ENCODE results near the gene RSPH10B2. TPM values are rescaled to one million over a fixed set of nuclear protein-coding genes. Genes with fewer than 3 reads are reported as not detected.
"Not testable (repeated sequence)": the region's sequence is repeated elsewhere in the genome, so short reads cannot be mapped to it uniquely, and the experiment has no call there.

Gene RSPH10B2
- total RNA-seq, 2 experiments from 2014 or later, result 0.63 TPM

- intact Hi-C loops (cut with micrococcal nuclease), result no loop called here
- H3K4me1 Mint-ChIP-seq (ENCODE audit: low read depth), result peaks cover 26% of the 10 kb centered on the region
- peaks cover 2% of the 10 kb centered on the region for H3K9me3 Mint-ChIP-seq
- POLR2A ChIA-PET, result interaction anchor here (1.2 kb wide), 1 partner anchor 94 kb away, joined by 3 read pairs; no protein-coding TSS in a partner anchor
- ATAC-seq, result peak; percentile 98
- DNase-seq, result peak; percentile 91
- H3K27ac Mint-ChIP-seq, result peak overlapping the region; percentile 91
- H3K27me3 Mint-ChIP-seq, result no peaks in the 10 kb centered on the region
- CTCF ChIA-PET, result no interaction called here
- H3K4me3 Mint-ChIP-seq, result peak overlapping the region; percentile 84
- peaks cover 36% of the 10 kb centered on the region for H3K36me3 Mint-ChIP-seq (ENCODE audit: low read depth)
- no peak for TF ChIP-seq CTCF (IDR thresholded peaks at IDR 0.05)
Measured at GRCh38 chr7:6729492-6730342, 24.2 kb upstream of the RSPH10B2 start.

- no peak for TF ChIP-seq CTCF (IDR thresholded peaks at IDR 0.05)
- POLR2A ChIA-PET, result no interaction called here
- Mint-ChIP-seq H3K4me1 (ENCODE audit: low read depth) (peaks cover 26% of the 10 kb centered on the region), H3K4me3 (peak overlapping the region; percentile 84), H3K36me3 (ENCODE audit: low read depth) (peaks cover 40% of the 10 kb centered on the region), H3K9me3 (peaks cover 2% of the 10 kb centered on the region), H3K27me3 (no peaks in the 10 kb centered on the region), H3K27ac (peak overlapping the region; percentile 83)
- intact Hi-C loops (cut with micrococcal nuclease), result no loop called here
- no peak for ATAC-seq
- CTCF ChIA-PET, result no interaction called here
- no peak for DNase-seq
Measured at GRCh38 chr7:6730343-6730633, 23.6 kb upstream of the RSPH10B2 start.

- H3K4me1 Mint-ChIP-seq (ENCODE audit: low read depth); intact Hi-C loops (cut with micrococcal nuclease); POLR2A ChIA-PET; H3K27ac Mint-ChIP-seq; H3K9me3 Mint-ChIP-seq; CTCF ChIA-PET; ATAC-seq; H3K27me3 Mint-ChIP-seq; H3K4me3 Mint-ChIP-seq; DNase-seq: not testable (repeated sequence)
- peaks cover 44% of the 10 kb centered on the region for H3K36me3 Mint-ChIP-seq (ENCODE audit: low read depth)
Measured at GRCh38 chr7:6738415-6738814, 15.5 kb upstream of the RSPH10B2 start.

- H3K4me3 Mint-ChIP-seq; CTCF ChIA-PET; H3K27me3 Mint-ChIP-seq; H3K4me1 Mint-ChIP-seq (ENCODE audit: low read depth); H3K9me3 Mint-ChIP-seq; intact Hi-C loops (cut with micrococcal nuclease); H3K27ac Mint-ChIP-seq; POLR2A ChIA-PET; ATAC-seq; DNase-seq: not testable (repeated sequence)
- peaks cover 20% of the 10 kb centered on the region for H3K36me3 Mint-ChIP-seq (ENCODE audit: low read depth)
Measured at GRCh38 chr7:6744410-6745100, 9.3 kb upstream of the RSPH10B2 start.

- intact Hi-C loops (cut with micrococcal nuclease); H3K4me3 Mint-ChIP-seq: not testable (repeated sequence)
Measured at GRCh38 chr7:6749335-6749734, 4.6 kb upstream of the RSPH10B2 start.

GRCh38 chr7:6750173-6750572 is 3.7 kb upstream of the RSPH10B2 start:
- POLR2A ChIA-PET; H3K9me3 Mint-ChIP-seq; H3K4me3 Mint-ChIP-seq; H3K27ac Mint-ChIP-seq; ATAC-seq; CTCF ChIA-PET; DNase-seq; H3K36me3 Mint-ChIP-seq (ENCODE audit: low read depth); intact Hi-C loops (cut with micrococcal nuclease); H3K4me1 Mint-ChIP-seq (ENCODE audit: low read depth); H3K27me3 Mint-ChIP-seq: not testable (repeated sequence)

More at GRCh38 chr7:6749335-6749734, 4.6 kb upstream of the RSPH10B2 start:
- H3K27ac Mint-ChIP-seq; H3K36me3 Mint-ChIP-seq (ENCODE audit: low read depth); H3K9me3 Mint-ChIP-seq; ATAC-seq; H3K27me3 Mint-ChIP-seq; POLR2A ChIA-PET; DNase-seq; H3K4me1 Mint-ChIP-seq (ENCODE audit: low read depth); CTCF ChIA-PET: not testable (repeated sequence)

- CTCF ChIA-PET; intact Hi-C loops (cut with micrococcal nuclease); H3K9me3 Mint-ChIP-seq; ATAC-seq; H3K4me3 Mint-ChIP-seq; DNase-seq; H3K36me3 Mint-ChIP-seq (ENCODE audit: low read depth); H3K27ac Mint-ChIP-seq; POLR2A ChIA-PET; H3K27me3 Mint-ChIP-seq; H3K4me1 Mint-ChIP-seq (ENCODE audit: low read depth): not testable (repeated sequence)
Measured at GRCh38 chr7:6761186-6761585, 7.3 kb downstream of the RSPH10B2 start.

GRCh38 chr7:6781581-6781980 is 27.7 kb downstream of the RSPH10B2 start:
- H3K4me1 Mint-ChIP-seq (ENCODE audit: low read depth); POLR2A ChIA-PET; ATAC-seq; CTCF ChIA-PET; H3K27ac Mint-ChIP-seq; DNase-seq; H3K4me3 Mint-ChIP-seq; H3K9me3 Mint-ChIP-seq; H3K36me3 Mint-ChIP-seq (ENCODE audit: low read depth); H3K27me3 Mint-ChIP-seq; intact Hi-C loops (cut with micrococcal nuclease): not testable (repeated sequence)

GRCh38 chr7:6789353-6789752 is 35.5 kb downstream of the RSPH10B2 start:
- H3K4me1 Mint-ChIP-seq (ENCODE audit: low read depth); intact Hi-C loops (cut with micrococcal nuclease); H3K36me3 Mint-ChIP-seq (ENCODE audit: low read depth); POLR2A ChIA-PET; H3K27me3 Mint-ChIP-seq; H3K27ac Mint-ChIP-seq; DNase-seq; H3K4me3 Mint-ChIP-seq; CTCF ChIA-PET; ATAC-seq; H3K9me3 Mint-ChIP-seq: not testable (repeated sequence)

GRCh38 chr7:6792113-6792872 is 38.4 kb downstream of the RSPH10B2 start:
- ATAC-seq; H3K4me1 Mint-ChIP-seq (ENCODE audit: low read depth); CTCF ChIA-PET; H3K27me3 Mint-ChIP-seq; H3K36me3 Mint-ChIP-seq (ENCODE audit: low read depth); H3K4me3 Mint-ChIP-seq; POLR2A ChIA-PET; DNase-seq; H3K27ac Mint-ChIP-seq; intact Hi-C loops (cut with micrococcal nuclease); H3K9me3 Mint-ChIP-seq: not testable (repeated sequence)

Data from activated CD8-positive, alpha-beta T cell treated with anti-CD3 and anti-CD28 coated beads for 36 hours (primary cell).